ENCODE data around the gene SLC25A6.
"Not testable (repeated sequence)": the region's sequence is repeated elsewhere in the genome, so short reads cannot be mapped to it uniquely, and the experiment has no call there.

The SLC25A6 gene

DNA sequence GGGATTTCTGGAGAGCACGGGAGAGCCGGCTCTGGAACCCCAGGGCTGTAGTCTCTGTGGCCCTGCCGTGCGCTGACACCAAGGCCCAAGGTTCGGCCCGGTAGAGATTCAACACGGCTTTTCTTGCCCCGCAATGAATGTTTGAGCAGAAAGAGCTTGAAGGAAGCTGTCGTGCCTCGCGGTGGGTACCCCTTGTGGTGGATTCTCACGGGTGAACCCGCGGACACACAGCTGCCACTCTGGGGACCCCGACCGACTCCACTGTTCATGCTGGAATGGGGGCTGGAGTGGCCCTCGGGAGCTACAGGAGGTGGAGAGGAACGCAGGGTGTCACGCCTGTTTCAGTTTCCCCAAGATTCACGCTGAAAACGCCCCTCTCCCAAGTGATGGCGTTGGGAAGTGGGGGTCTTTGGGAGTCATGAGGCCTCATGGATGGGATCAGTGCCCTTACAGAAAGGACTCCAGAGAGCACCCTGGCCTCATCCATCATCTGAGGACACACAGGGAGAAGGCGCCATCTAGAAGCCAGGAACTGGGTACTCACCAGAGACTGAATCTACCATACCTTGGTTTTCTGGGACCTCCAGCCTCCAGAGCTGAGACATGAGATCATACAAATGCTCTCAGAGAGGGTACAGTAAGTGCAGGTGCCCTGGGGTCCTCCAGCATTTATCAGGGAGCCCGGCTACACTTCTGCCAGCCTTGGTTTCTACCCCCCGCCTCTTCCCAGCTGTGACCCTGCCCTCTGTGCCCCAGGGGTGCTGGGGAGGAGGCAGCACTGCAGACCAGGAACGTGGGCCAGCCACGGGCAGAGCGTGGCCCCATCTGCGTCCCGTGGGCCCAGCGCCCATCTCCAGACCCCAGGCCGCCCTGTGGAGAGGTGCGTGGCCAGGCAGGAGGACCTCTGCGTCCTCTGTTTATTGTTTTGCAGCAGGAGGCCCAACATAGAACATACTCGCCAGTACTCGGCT is 6.4 kb downstream of the SLC25A6 start:
- no peak overlapping the region for H3K4me3 ChIP-seq (ENCODE audit: low read length)
- no peaks in the 10 kb centered on the region for H3K4me1 ChIP-seq (ENCODE audit: insufficient read depth, low read length)
- no peaks in the 10 kb centered on the region for H3K27me3 ChIP-seq (ENCODE audit: insufficient read depth, low read length)
- peaks cover 72% of the 10 kb centered on the region for H3K36me3 ChIP-seq (ENCODE audit: insufficient read depth, low read depth, low read length)
- no peak overlapping the region for H3K27ac ChIP-seq (ENCODE audit: low read length)
- no peak overlapping the region for H3K9ac ChIP-seq (ENCODE audit: low read depth, low read length)
- H3K9me3 ChIP-seq (ENCODE audit: insufficient read depth, low read depth, low read length) = no peaks in the 10 kb centered on the region

DNA sequence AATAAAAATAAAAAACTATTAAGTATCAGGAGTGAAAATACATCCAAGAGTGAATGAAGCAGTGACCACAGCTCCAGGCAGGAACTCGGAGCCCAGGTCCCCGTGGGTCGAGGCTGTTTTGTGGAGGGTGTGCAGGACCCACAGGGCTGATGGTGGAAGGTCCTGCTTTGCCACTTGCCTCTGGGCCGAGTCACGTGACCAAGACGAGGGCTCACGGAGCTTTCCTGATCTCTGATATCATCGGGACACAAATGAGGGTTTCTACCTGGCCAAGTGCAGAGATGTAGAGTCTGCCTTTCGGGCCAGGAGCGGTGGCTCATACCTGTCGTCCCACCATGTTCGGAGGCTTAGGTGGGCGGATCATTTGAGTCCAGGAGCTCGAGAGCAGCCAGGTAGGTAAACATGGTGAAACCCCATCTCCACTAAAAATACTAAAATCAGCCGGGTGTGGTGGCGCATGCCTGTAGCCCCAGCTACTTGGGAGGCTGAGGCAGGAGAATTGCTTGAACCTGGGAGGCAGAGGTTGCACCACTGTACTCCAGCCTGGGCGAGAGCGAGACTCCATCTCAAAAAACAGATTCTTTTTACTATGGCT is 7.2 kb downstream of the SLC25A6 start:
- no peaks in the 10 kb centered on the region for H3K9me3 ChIP-seq (ENCODE audit: insufficient read depth, low read depth, low read length)
- no peak overlapping the region for H3K27ac ChIP-seq (ENCODE audit: low read length)
- H3K36me3 ChIP-seq (ENCODE audit: insufficient read depth, low read depth, low read length) = peaks cover 64% of the 10 kb centered on the region
- H3K4me3 ChIP-seq (ENCODE audit: low read length) = no peak overlapping the region
- H3K27me3 ChIP-seq (ENCODE audit: insufficient read depth, low read length) = no peaks in the 10 kb centered on the region
- H3K4me1 ChIP-seq (ENCODE audit: insufficient read depth, low read length) = no peaks in the 10 kb centered on the region
- H3K9ac ChIP-seq (ENCODE audit: low read depth, low read length) = no peak overlapping the region

DNA sequence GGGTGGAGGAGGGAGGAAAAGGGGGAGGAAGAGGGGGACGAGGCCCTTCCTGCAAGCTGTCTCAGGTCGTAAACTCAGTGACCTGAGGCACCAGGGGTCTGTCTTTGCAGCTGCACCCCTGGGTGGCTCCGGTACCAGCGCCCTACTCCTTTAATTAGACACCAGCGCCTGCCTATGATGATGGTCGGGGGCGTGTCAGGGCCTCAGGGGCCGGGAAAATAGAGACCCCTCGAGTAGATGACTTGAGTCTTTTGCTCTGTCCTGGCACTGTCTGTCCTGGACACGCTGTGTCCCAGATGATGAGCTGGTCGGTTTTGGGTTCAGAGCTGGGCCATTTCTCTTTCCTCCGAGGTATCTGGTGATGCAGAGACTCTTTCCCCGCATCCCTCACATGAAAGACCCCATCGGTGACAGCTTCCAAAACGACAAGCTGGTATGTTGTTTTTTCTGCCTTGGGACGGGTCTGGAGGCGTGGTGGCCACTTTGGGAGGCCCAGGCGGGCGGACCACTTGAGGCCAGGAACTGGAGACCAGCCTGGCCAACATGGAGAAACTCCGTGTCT is 11.2 kb downstream of the SLC25A6 start:
- Histone ChIP-seq H3K27me3 (ENCODE audit: insufficient read depth, low read length) (no peaks in the 10 kb centered on the region), H3K4me3 (ENCODE audit: low read length) (no peak overlapping the region), H3K27ac (ENCODE audit: low read length) (no peak overlapping the region), H3K4me1 (ENCODE audit: insufficient read depth, low read length) (no peaks in the 10 kb centered on the region), H3K36me3 (ENCODE audit: insufficient read depth, low read depth, low read length) (peaks cover 24% of the 10 kb centered on the region), H3K9ac (ENCODE audit: low read depth, low read length) (no peak overlapping the region), H3K9me3 (ENCODE audit: insufficient read depth, low read depth, low read length) (no peaks in the 10 kb centered on the region)

DNA sequence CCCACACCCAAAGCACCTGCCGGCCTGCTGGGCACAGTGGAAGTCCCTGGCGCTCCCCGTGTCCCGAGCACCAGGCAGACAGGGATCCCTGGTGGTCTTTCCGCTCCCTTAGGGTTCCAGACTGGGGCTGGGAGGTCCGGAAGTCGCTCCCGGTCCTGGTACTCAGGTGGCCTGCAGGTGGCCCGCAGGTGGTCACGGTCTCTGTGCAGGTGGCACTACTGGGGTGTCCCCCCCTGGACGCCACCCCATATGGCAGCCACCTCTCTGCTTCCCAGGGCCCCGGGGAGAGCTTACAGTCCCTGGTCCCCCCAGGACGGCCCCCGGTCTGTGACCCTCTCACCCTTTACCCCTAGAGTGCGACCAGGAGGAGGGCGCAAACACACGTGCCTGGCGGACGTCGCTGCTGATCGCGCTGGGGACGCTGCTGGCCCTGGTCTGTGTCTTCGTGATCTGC is 13.6 kb downstream of the SLC25A6 start:
- Histone ChIP-seq H3K27me3 (ENCODE audit: insufficient read depth, low read length) (no peaks in the 10 kb centered on the region), H3K27ac (ENCODE audit: low read length) (no peak overlapping the region), H3K4me1 (ENCODE audit: insufficient read depth, low read length) (no peaks in the 10 kb centered on the region), H3K9ac (ENCODE audit: low read depth, low read length) (no peak overlapping the region), H3K36me3 (ENCODE audit: insufficient read depth, low read depth, low read length) (peaks cover 2% of the 10 kb centered on the region; the same call in 1 of the 2 replicates), H3K9me3 (ENCODE audit: insufficient read depth, low read depth, low read length) (no peaks in the 10 kb centered on the region), H3K4me3 (ENCODE audit: low read length) (no peak overlapping the region)

DNA sequence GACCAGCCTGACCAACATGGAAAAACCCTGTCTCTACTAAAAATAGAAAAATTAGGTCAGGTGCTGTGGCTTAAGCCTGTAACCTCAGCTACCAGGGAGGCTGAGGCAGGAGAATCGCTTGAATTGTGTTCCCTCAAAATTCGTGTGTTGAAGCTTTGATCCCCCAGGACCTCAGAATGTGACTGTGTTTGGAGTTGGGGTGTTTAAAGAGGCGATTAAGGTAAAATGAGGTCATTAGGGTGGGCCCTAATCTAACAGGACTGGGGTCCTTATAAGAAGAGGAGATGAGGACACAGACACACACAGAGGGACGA is 23.6 kb downstream of the SLC25A6 start:
- Histone ChIP-seq H3K4me1 (ENCODE audit: insufficient read depth, low read length) (no peaks in the 10 kb centered on the region), H3K36me3 (ENCODE audit: insufficient read depth, low read depth, low read length) (no peaks in the 10 kb centered on the region), H3K27me3 (ENCODE audit: insufficient read depth, low read length) (no peaks in the 10 kb centered on the region), H3K27ac (ENCODE audit: low read length) (no peak overlapping the region), H3K9me3 (ENCODE audit: insufficient read depth, low read depth, low read length) (no peaks in the 10 kb centered on the region), H3K4me3 (ENCODE audit: low read length) (no peak overlapping the region), H3K9ac (ENCODE audit: low read depth, low read length) (no peak overlapping the region)

DNA sequence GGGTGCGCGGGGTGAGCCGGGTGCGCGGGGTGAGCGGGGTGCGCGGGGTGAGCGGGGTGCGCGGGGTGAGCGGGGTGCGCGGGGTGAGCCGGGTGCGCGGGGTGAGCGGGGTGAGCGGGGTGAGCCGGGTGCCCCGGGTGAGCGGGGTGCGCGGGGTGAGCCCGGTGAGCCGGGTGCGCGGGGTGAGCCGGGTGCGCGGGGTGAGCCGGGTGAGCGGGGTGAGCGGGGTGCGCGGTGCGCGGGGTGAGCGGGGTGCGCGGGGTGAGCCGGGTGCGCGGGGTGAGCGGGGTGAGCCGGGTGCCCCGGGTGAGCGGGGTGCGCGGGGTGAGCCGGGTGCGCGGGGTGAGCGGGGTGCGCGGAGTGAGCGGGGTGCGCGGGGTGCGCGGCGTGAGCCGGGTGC is 25.6 kb downstream of the SLC25A6 start:
- not testable (repeated sequence) for H3K9ac ChIP-seq (ENCODE audit: low read depth, low read length); H3K27me3 ChIP-seq (ENCODE audit: insufficient read depth, low read length); H3K9me3 ChIP-seq (ENCODE audit: insufficient read depth, low read depth, low read length); H3K4me1 ChIP-seq (ENCODE audit: insufficient read depth, low read length); H3K36me3 ChIP-seq (ENCODE audit: insufficient read depth, low read depth, low read length); H3K4me3 ChIP-seq (ENCODE audit: low read length); H3K27ac ChIP-seq (ENCODE audit: low read length)

DNA sequence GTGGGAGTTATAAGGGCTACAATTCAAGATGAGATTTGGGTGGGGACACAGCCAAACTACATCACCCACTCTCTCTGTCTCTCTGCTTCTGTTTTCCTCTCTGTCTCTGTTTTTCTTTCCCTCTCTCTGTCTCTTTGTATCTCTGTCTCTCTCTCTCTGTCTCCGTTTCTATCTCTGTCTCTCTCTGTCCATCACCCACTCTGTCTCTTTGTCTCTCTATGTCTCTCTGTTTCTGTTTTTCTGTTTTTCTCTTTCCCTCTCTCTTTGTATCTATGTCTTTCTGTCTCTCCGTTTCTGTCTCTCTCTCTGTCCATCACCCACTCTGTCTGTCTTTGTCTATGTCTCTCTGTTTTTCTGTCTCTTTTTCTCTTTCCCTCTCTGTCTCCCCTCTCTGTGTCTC is 30.0 kb downstream of the SLC25A6 start:
- Histone ChIP-seq H3K36me3 (ENCODE audit: insufficient read depth, low read depth, low read length) (no peaks in the 10 kb centered on the region; the same call in 1 of the 2 replicates), H3K4me3 (ENCODE audit: low read length) (no peak overlapping the region), H3K27ac (ENCODE audit: low read length) (no peak overlapping the region), H3K9me3 (ENCODE audit: insufficient read depth, low read depth, low read length) (no peaks in the 10 kb centered on the region), H3K27me3 (ENCODE audit: insufficient read depth, low read length) (no peaks in the 10 kb centered on the region), H3K4me1 (ENCODE audit: insufficient read depth, low read length) (no peaks in the 10 kb centered on the region), H3K9ac (ENCODE audit: low read depth, low read length) (no peak overlapping the region)

DNA sequence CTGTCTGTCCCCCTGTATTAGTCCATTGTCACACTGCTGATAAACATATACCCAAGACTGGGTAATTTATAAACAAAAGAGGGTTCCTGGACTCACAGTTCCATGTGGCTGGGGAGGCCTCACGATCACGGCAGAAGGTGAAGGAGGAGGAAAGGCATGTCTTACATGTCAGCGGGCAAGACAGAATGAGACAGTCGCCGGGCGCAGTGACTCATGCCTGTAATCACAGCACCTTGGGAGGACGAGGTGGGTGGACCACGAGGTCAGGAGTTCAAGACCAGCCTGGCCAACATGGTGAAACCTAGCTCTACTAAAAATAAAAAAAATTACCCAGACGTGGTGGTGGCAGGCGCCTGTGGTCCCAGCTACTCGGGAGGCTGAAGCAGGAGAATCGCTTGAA is 30.6 kb downstream of the SLC25A6 start:
- Histone ChIP-seq H3K4me1 (ENCODE audit: insufficient read depth, low read length) (no peaks in the 10 kb centered on the region; the same call in 1 of the 2 replicates), H3K27me3 (ENCODE audit: insufficient read depth, low read length) (no peaks in the 10 kb centered on the region), H3K27ac (ENCODE audit: low read length) (no peak overlapping the region), H3K9me3 (ENCODE audit: insufficient read depth, low read depth, low read length) (no peaks in the 10 kb centered on the region), H3K9ac (ENCODE audit: low read depth, low read length) (no peak overlapping the region), H3K4me3 (ENCODE audit: low read length) (no peak overlapping the region), H3K36me3 (ENCODE audit: insufficient read depth, low read depth, low read length) (no peaks in the 10 kb centered on the region; the same call in 1 of the 2 replicates)

DNA sequence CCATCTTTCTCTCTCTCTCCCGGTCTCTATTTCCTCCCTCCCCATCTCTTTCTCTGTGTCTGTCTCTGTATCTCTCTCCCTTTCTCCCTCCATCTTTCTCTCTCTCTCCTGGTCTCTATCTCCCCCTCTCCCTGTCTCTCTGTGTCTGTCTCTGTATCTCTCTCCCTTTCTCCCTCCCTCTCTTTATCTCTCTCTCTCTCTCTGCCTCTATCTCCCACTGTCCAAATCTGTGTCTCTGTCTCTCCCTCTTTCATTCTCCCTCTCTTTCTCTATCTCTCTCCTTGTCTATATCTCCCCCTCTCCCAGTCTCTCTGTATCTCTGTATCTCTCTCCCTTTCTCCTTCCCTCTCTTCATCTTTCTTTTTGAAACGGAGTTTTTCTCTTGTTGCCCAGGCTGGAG is 31.7 kb downstream of the SLC25A6 start:
- Histone ChIP-seq H3K27ac (ENCODE audit: low read length) (no peak overlapping the region), H3K27me3 (ENCODE audit: insufficient read depth, low read length) (no peaks in the 10 kb centered on the region), H3K4me3 (ENCODE audit: low read length) (no peak overlapping the region), H3K9ac (ENCODE audit: low read depth, low read length) (no peak overlapping the region), H3K9me3 (ENCODE audit: insufficient read depth, low read depth, low read length) (no peaks in the 10 kb centered on the region), H3K36me3 (ENCODE audit: insufficient read depth, low read depth, low read length) (no peaks in the 10 kb centered on the region; the same call in 1 of the 2 replicates), H3K4me1 (ENCODE audit: insufficient read depth, low read length) (peaks cover 8% of the 10 kb centered on the region; the same call in 1 of the 2 replicates)

DNA sequence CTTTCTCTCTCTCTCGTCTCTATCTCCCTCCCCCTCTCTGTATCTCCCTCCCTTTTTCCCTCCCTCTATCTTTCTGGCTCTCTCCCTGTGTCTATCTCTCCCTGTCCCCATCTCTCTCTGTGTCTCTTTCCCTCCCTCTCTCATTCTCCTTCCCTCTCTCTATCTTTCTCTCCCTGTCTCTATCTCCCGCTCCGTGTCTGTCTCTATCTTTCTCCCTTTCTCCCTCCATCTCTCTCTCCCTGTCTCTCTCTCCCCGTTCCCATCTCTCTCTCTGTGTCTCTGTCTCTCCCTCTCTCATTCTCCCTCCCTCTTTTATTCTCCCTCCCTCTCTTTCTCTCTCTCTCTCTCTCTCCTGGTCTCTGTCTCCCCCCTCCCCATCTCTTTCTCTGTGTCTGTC is 32.4 kb downstream of the SLC25A6 start:
- Histone ChIP-seq H3K9me3 (ENCODE audit: insufficient read depth, low read depth, low read length) (no peaks in the 10 kb centered on the region), H3K27ac (ENCODE audit: low read length) (no peak overlapping the region), H3K36me3 (ENCODE audit: insufficient read depth, low read depth, low read length) (no peaks in the 10 kb centered on the region; the same call in 1 of the 2 replicates), H3K9ac (ENCODE audit: low read depth, low read length) (no peak overlapping the region), H3K4me3 (ENCODE audit: low read length) (no peak overlapping the region), H3K4me1 (ENCODE audit: insufficient read depth, low read length) (peaks cover 8% of the 10 kb centered on the region; the same call in 1 of the 2 replicates), H3K27me3 (ENCODE audit: insufficient read depth, low read length) (no peaks in the 10 kb centered on the region)

DNA sequence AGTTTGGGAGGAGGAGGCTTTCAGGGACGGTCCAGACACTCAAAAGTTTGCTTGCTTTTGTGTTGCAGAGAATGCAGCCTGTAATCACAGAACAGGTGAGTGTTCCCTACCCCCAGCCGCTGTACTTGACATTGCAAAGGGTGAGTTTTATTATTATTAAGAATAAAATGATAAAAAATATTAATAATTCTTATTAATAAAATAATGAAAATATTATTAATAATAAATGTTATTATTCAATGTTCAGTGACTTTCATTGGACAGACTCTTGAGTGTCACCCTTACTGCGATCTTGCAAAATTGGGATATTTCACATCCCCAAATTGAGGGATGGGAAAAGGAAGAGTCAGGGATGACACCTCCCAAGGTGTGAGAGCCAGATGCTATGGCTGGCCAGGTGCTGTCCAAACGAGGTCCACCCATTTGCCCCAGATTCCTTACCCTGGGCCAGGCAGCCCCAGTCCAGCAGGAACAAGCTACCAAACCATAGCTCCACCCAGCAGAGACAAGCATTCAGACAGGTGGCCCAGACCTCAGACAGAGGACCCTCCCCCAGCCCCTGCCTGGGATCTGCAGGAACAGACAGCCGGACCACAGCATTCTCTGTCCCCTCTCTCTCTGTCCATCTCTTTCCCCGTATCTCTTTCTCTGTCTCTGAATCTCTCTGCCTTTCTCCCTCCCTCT is 33.0 kb downstream of the SLC25A6 start:
- H3K36me3 ChIP-seq (ENCODE audit: insufficient read depth, low read depth, low read length) = no peaks in the 10 kb centered on the region; the same call in 1 of the 2 replicates
- H3K27ac ChIP-seq (ENCODE audit: low read length) = no peak overlapping the region
- no peaks in the 10 kb centered on the region for H3K9me3 ChIP-seq (ENCODE audit: insufficient read depth, low read depth, low read length)
- H3K9ac ChIP-seq (ENCODE audit: low read depth, low read length) = no peak overlapping the region
- no peaks in the 10 kb centered on the region for H3K27me3 ChIP-seq (ENCODE audit: insufficient read depth, low read length)
- peaks cover 8% of the 10 kb centered on the region; the same call in 1 of the 2 replicates for H3K4me1 ChIP-seq (ENCODE audit: insufficient read depth, low read length)
- H3K4me3 ChIP-seq (ENCODE audit: low read length) = no peak overlapping the region
